Activated T-cell treated with anti-CD3 and anti-CD28 coated beads for 24 hours (primary cell): Measurements from ENCODE around the gene SLIT3.

Experiments used
- DNase-seq: peaks from one replicate; pipeline ENCODE4 v3.0.0-alpha.2; 2020; ENCODE audit warnings: low read depth

The SLIT3 gene

DNA sequence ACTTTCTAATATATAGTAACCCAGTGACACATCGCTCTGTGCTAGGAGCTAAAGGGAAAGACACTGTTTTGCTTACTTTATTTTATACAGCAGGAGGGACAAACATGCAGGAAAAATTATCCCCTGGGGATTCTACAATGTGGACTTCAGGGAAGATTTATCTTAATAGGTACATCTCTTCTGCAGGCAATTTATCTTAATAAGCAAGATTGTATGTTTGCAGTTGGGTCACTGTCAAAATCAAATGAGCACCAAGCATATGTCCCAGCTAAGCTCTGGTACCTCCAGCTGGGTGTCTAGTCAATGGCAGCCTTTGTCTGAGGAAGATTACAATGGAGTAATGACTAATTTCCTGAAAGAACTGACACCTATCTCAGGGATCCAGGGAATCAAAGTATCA is 411.9 kb downstream of the SLIT3 start:
- no peak for DNase-seq

GRCh38 chr5:168887931-168888330 is 413.0 kb downstream of the SLIT3 start:
- no peak for DNase-seq

- no peak for DNase-seq
Observed at GRCh38 chr5:168886157-168886556, 414.8 kb downstream of the SLIT3 start.

DNA sequence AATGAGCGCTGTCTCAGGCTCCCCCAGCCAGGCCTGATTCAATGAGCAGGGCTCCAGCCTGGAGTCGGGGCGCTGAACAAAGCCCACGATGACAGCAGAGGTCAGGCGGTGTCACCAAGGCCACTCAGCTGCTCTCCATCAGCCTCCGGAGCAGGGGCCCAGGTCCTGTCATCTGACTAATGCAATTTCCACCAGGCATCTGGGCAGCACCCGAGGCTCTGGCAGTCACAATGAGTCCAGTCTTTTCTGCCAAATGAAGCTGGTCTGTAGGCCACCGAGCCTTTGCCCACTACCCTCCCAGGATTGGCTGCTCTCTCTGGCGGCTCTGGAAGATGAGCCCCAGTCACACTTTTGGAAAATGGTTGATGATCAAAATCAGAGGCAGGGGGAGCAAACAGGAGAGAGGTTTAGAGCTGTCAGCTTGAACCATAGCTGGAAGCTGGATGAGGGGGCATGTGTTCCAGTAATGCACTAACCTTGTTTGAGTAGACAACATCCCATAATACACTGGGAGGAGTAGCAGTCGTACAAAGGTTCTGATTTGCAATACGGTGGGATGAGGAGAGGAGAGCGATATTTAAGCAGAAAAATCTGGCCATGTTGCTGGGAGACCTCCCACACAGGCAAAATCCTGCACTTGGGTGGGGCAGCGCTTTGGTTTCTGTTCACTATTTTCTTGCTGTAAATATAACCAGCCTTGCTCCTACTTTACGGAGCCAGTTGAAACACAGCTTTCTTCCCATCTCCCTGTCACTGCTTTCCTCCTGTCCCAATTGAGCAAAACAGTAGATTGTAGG is 415.4 kb downstream of the SLIT3 start:
- no peak for DNase-seq

- no peak for DNase-seq
Observed at GRCh38 chr5:168883991-168884390, 416.9 kb downstream of the SLIT3 start.

DNA sequence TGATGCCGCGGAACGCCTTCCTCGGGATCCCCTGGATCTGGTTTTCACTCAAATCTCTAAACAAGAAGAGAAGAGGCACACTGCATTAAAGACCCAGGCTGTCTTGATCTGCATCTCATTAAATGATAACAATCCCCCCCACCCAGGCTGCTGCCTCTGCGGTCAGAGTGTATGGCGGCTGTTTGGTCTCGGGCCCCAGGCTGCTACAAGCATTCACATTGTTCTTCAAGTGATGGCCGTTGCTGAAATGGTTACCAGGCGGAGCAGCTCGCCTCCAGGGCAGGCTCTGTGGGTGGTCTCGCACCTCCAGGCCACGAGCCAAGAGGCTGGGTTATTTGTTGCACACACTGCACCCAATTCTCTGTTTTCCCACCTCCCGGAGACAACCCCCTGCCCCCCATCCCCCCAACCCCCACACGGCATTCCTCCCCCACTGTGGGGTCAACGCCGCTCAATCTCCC is 417.6 kb downstream of the SLIT3 start:
- no peak for DNase-seq

GRCh38 chr5:168882283-168882682 is 418.7 kb downstream of the SLIT3 start:
- DNase-seq = no peak

GRCh38 chr5:168881427-168882149 is 419.4 kb downstream of the SLIT3 start:
- DNase-seq = no peak

- no peak for DNase-seq
Observed at GRCh38 chr5:168879929-168880328, 421.0 kb downstream of the SLIT3 start.

DNA sequence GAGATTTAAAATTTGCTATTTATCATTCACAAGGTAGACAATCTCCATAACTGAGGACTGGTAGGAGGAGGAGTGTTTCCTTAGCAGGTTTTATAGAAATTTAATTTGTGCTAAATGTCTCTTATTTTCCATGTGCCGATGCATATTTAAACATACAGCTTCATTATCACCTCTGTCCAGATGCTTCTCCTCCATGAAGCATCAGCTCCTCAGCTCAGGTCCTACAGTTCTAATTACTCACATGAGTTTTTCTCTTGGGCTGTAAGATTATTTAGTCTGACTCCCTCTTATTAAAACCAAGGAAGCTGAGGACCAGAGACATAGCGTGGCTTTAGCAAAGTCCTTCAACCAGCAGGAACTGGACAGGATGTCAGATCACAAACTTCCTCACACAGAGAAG is 421.6 kb downstream of the SLIT3 start:
- no peak for DNase-seq

GRCh38 chr5:168878135-168878745 is 422.7 kb downstream of the SLIT3 start:
- no peak for DNase-seq

DNA sequence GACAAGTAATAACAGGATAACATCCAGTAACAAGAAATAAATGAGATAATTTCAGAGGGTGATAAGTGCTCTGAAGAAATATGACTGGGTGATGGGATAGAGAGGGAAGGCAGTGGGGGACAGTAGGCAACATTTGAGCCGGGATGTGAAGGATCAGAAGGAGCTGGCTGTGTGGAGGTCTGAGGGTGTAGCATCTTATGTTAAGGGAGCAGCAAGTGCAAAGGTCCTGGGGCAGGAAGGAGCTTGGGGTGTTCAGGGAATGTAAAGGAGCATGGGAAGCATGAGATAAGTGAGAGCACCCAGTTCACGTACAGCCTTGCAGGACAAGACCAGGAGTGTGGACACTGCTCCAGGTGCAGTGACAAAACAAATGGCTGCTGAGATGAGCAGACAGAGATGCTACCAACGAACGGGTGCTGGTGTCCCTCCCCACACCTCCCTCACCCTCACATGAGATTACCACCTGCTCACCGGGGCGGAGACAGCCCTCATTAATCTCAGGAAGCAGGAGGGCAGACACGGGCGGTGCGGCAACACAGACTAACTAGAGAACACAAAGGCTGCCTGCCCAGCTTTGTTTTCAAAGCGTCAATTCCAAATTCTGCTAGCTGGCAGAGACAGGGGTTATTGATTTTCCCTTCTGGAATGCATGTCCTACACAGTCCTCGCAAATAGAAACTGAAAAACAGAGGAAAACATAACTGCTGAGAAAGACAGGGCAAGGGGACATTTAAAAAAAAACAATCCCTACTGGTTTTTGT is 423.6 kb downstream of the SLIT3 start:
- DNase-seq = no peak

DNA sequence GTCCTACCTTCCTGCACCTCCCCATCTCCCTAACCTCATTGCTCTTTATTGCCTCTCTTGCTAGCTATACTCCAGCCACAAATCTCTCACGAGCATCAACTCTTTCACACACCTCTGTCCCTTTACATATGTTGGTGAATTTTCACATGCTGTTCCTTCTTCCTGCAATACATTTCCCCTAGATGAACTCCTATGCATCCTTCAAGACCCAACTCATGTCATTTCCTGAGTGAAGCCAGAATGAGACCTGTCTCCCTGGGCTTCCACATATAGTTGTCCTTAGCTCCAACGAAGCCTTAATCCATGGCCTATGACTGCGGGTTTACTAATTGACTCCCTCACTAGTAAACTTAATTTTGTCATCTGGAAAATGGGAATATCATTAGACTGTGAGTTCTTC is 424.5 kb downstream of the SLIT3 start:
- DNase-seq = no peak

- DNase-seq = no peak
Observed at GRCh38 chr5:168875832-168876231, 425.1 kb downstream of the SLIT3 start.

- no peak for DNase-seq
Observed at GRCh38 chr5:168874713-168875380, 426.1 kb downstream of the SLIT3 start.

- DNase-seq = no peak
Observed at GRCh38 chr5:168872246-168872645, 428.7 kb downstream of the SLIT3 start.

GRCh38 chr5:168870910-168871309 is 430.0 kb downstream of the SLIT3 start:
- DNase-seq = no peak

DNA sequence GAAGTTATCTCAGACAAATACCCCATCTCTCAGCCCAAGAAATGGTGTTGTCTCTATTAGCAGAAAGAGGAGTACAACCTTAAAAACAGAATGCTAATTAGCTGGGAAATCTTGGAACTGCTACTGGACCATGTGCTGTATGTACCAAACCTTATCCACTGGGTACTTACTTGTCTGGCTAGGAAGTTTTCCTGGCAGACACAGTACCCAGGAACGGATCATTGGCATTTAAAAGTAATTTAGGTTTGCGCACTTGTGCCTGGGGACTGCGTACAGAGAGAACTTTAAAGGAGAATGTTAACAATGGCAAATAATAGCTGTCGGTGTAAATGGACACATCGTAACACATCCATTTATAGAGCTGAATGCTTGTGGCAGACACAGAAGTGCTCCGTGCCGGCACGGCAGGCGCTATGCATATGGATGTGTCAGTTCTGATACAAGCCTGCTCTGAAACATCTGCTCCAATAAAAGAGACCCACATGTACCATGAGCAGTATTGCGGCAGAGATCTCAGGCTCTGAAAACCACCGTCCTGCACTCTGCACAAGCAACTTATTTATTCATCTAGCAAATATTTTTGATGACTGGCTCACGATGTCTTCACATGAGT is 431.2 kb downstream of the SLIT3 start:
- no peak for DNase-seq

- DNase-seq = no peak
Observed at GRCh38 chr5:168867241-168867640, 433.7 kb downstream of the SLIT3 start.

GRCh38 chr5:168865968-168866367 is 435.0 kb downstream of the SLIT3 start:
- DNase-seq = no peak

- DNase-seq = no peak
Observed at GRCh38 chr5:168863021-168863420, 437.9 kb downstream of the SLIT3 start.
